ENCODE results near the gene LRRN4. TPM values are rescaled to one million over a fixed set of nuclear protein-coding genes. Genes with fewer than 3 reads are reported as not detected.

Gene LRRN4
- total and polyA plus RNA-seq, 2 of the 4 experiments (the other 2 are of a cell fraction) = under 0.01 to 0.19 TPM

GRCh38 chr20:6039766-6040165 lies 14.1 kb downstream of the LRRN4 start:
- BruUV-seq (replicated peaks) = no TSS peak
- Histone ChIP-seq H2BK5ac (ENCODE audit: low read depth, low read length, poor library complexity, severe bottlenecking) (no peak overlapping the region), H3K23ac (ENCODE audit: low read depth, low read length) (no peak overlapping the region), H3K27ac (ENCODE audit: insufficient read depth, low read length) (no peak overlapping the region), H4K20me1 (ENCODE audit: insufficient read depth, low read length) (no peaks in the 10 kb centered on the region), H3K56ac (ENCODE audit: extremely low read depth, insufficient read depth, low read length) (no peak overlapping the region), H2AK5ac (ENCODE audit: low read depth, low read length) (no peak overlapping the region), H3K4ac (ENCODE audit: low read depth, low read length) (no peak overlapping the region), H3K4me3 (ENCODE audit: insufficient read depth, low read depth, low read length) (no peak overlapping the region), H3K4me1 (ENCODE audit: control insufficient read depth, insufficient read depth, low read length) (peaks cover under 1% of the 10 kb centered on the region; the same call in 1 of the 2 replicates), H2AK9ac (replicated peaks; ENCODE audit: low read depth, low read length, poor library complexity) (no peak overlapping the region), H4K91ac (ENCODE audit: insufficient read depth, low read depth, low read length) (no peak overlapping the region), H2BK20ac (ENCODE audit: low read depth, low read length) (no peak overlapping the region), H2BK120ac (ENCODE audit: low read depth, low read length) (no peak overlapping the region), H4K8ac (ENCODE audit: low read depth in 2 of 2, low read length in 2 of 2) (no peak overlapping the region), H2BK15ac (ENCODE audit: low read depth, low read length) (no peak overlapping the region), H3K9me3 (ENCODE audit: control insufficient read depth, insufficient read depth, low read length) (no peaks in the 10 kb centered on the region), H3K4me2 (ENCODE audit: low read depth, low read length) (no peak overlapping the region), H3K9ac (ENCODE audit: low read depth, low read length) (no peak overlapping the region), H3K18ac (ENCODE audit: low read depth, low read length) (no peak overlapping the region), H3K9me1 (ENCODE audit: insufficient read depth, low read length) (peaks cover 3% of the 10 kb centered on the region; the same call in 1 of the 2 replicates), H4K5ac (ENCODE audit: low read depth, low read length) (no peak overlapping the region), H3K14ac (replicated peaks; ENCODE audit: low read depth, low read length) (no peak overlapping the region), H3K27me3 (ENCODE audit: control insufficient read depth, insufficient read depth, low read length) (no peaks in the 10 kb centered on the region), H3K79me1 (ENCODE audit: low read depth in 1 of 2, low read length in 2 of 2) (peaks cover 1 to 3% of the 10 kb centered on the region in 2 experiments; a peak in 3 of 4 replicates), H2AFZ (replicated peaks; ENCODE audit: low read length, poor library complexity) (no peak overlapping the region), H3K36me3 (ENCODE audit: control insufficient read depth, insufficient read depth, low read length) (peaks cover 39% of the 10 kb centered on the region)
- no peak for DNase-seq
- TF ChIP-seq CHD1 (IDR thresholded peaks at IDR 0.05; ENCODE audit: low read depth, low read length) = no peak
- no peak for TF ChIP-seq NFE2L2 (IDR thresholded peaks at IDR 0.05; ENCODE audit: low read depth, low read length)
- TF ChIP-seq, protein P1, sequence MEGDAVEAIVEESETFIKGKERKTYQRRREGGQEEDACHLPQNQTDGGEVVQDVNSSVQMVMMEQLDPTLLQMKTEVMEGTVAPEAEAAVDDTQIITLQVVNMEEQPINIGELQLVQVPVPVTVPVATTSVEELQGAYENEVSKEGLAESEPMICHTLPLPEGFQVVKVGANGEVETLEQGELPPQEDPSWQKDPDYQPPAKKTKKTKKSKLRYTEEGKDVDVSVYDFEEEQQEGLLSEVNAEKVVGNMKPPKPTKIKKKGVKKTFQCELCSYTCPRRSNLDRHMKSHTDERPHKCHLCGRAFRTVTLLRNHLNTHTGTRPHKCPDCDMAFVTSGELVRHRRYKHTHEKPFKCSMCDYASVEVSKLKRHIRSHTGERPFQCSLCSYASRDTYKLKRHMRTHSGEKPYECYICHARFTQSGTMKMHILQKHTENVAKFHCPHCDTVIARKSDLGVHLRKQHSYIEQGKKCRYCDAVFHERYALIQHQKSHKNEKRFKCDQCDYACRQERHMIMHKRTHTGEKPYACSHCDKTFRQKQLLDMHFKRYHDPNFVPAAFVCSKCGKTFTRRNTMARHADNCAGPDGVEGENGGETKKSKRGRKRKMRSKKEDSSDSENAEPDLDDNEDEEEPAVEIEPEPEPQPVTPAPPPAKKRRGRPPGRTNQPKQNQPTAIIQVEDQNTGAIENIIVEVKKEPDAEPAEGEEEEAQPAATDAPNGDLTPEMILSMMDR (conservative IDR thresholded peaks at IDR 0.05; ENCODE audit: low read depth, low read length) = no peak
- no peak for TF ChIP-seq MAZ (IDR thresholded peaks at IDR 0.05; ENCODE audit: borderline replicate concordance, low read depth, low read length)
- TF ChIP-seq RCOR1 (IDR thresholded peaks at IDR 0.05; ENCODE audit: insufficient replicate concordance, low read length) = no peak
- CTCF ChIA-PET = interaction anchor here (0.6 kb wide), 1 partner anchor 428 kb away, joined by 3 read pairs; no protein-coding TSS in a partner anchor
- POLR2A ChIA-PET (ENCODE audit: unreplicated experiment) = no interaction called here
- dilution Hi-C loops (cut with HindIII; ENCODE audit: low sequenced_read_pairs, unreplicated experiment) = no loop called here
- no peak for ATAC-seq (ENCODE audit: low read depth)
- in situ Hi-C loops (cut with MboI; ENCODE audit: low sequenced_read_pairs) = no loop called here
- WGBS, 2 experiments (ENCODE audit: extremely low coverage in 2 of 2, insufficient read length in 1 of 2) = no CpG with 5 or more reads among the region's 5 CpGs
- intact Hi-C loops (cut with micrococcal nuclease) = no loop called here

Data from IMR-90 (cell line).